Activated CD8-positive, alpha-beta memory T cell treated with anti-CD3 and anti-CD28 coated beads for 4 hours (primary cell): Measurements from ENCODE around the gene TTLL11.

Experiments
- DNase-seq, 2 donors: peaks; one replicate each; pipeline ENCODE4 v3.0.0-alpha.2; 2020; ENCODE audit warnings: low read depth in 2 of 2

The TTLL11 gene

GRCh38 chr9:121830441-121831140 lies 262.5 kb downstream of the TTLL11 start:
- no peak for DNase-seq

- DNase-seq, result no peak
Measured at GRCh38 chr9:121827251-121827967, 265.7 kb downstream of the TTLL11 start.

- no peak for DNase-seq
Measured at GRCh38 chr9:121826711-121827110, 266.4 kb downstream of the TTLL11 start.

- no peak for DNase-seq
Measured at GRCh38 chr9:121825031-121825691, 267.9 kb downstream of the TTLL11 start.

GRCh38 chr9:121824651-121825030 lies 268.5 kb downstream of the TTLL11 start:
- DNase-seq, result no peak

- no peak for DNase-seq
Measured at GRCh38 chr9:121823451-121824169, 269.5 kb downstream of the TTLL11 start.

GRCh38 chr9:121822093-121823085 lies 270.7 kb downstream of the TTLL11 start:
- DNase-seq, result no peak

GRCh38 chr9:121821326-121821725 lies 271.8 kb downstream of the TTLL11 start:
- no peak for DNase-seq

- DNase-seq, result no peak
Measured at GRCh38 chr9:121820286-121821005, 272.7 kb downstream of the TTLL11 start.

GRCh38 chr9:121819428-121820231 lies 273.5 kb downstream of the TTLL11 start:
- no peak for DNase-seq

- DNase-seq, result no peak
Measured at GRCh38 chr9:121818841-121819427, 274.2 kb downstream of the TTLL11 start.

GRCh38 chr9:121818016-121818661 lies 275.0 kb downstream of the TTLL11 start:
- no peak for DNase-seq

GRCh38 chr9:121817476-121817875 lies 275.6 kb downstream of the TTLL11 start:
- no peak for DNase-seq

- DNase-seq, result no peak
Measured at GRCh38 chr9:121816845-121817450, 276.2 kb downstream of the TTLL11 start.

GRCh38 chr9:121816449-121816817 lies 276.7 kb downstream of the TTLL11 start:
- no peak for DNase-seq

- no peak for DNase-seq
Measured at GRCh38 chr9:121815546-121816448, 277.3 kb downstream of the TTLL11 start.

- DNase-seq, result no peak
Measured at GRCh38 chr9:121815084-121815483, 278.0 kb downstream of the TTLL11 start.
